OCI-LY7 (cell line): Measurements from ENCODE around the gene AP1S1. TPM values are rescaled to one million over a fixed set of nuclear protein-coding genes. Genes with fewer than 3 reads are reported as not detected.
"Not testable (repeated sequence)": the region's sequence is repeated elsewhere in the genome, so short reads cannot be mapped to it uniquely, and the experiment has no call there.

Source experiments
- BruUV-seq: library from RNA; stranded (reverse); fragments of 400-500 nt; replicated peaks from 2 replicates; lab custom pipeline; 2021; lab: Mats Ljungman, UMichigan
- CTCF ChIA-PET: fragments of 300-600 bp; sonication (Branson Sonifier 250); formaldehyde crosslinking; loops from one replicate; lab custom pipeline; 2022; ENCODE audit warnings: antibody characterized with exemption; ENCODE audit not compliant: unreplicated experiment; lab: Charles Lee
- POLR2A ChIA-PET: fragments of 300-600 bp; sonication (Branson Sonifier 250); formaldehyde crosslinking; loops from one replicate; lab custom pipeline; 2022; ENCODE audit warnings: antibody characterized with exemption; lab: Charles Lee
- DNase-seq: peaks from one replicate; pipeline ENCODE4 v3.0.0-alpha.2; 2015; ENCODE audit warnings: low spot score
- H2AFZ ChIP-seq: fragments of 200-600 bp; sonication (generic), shearing (Covaris generic); 2 replicates; pipeline ENCODE4 v1.6.1; 2014; ENCODE audit warnings: mild to moderate bottlenecking, antibody characterized with exemption, low read length, moderate library complexity
- H3K27ac ChIP-seq: fragments of 200-600 bp; sonication (generic); 2 replicates; pipeline ENCODE4 v1.5.1; 2014; ENCODE audit warnings: mixed run types, low read depth, mild to moderate bottlenecking, moderate library complexity, low read length, inconsistent platforms; ENCODE audit not compliant: poor library complexity, severe bottlenecking
- H3K36me3 ChIP-seq: fragments of 200-600 bp; sonication (generic); 2 replicates; pipeline ENCODE4 v1.6.1; 2014; ENCODE audit warnings: mild to moderate bottlenecking, antibody characterized with exemption, low read length, moderate library complexity, mixed read lengths; ENCODE audit not compliant: insufficient read depth
- H3K4me1 ChIP-seq: fragments of 200-600 bp; sonication (generic); 2 replicates; pipeline ENCODE4 v1.5.1; 2014; ENCODE audit warnings: mild to moderate bottlenecking, low read length; ENCODE audit not compliant: insufficient read depth, poor library complexity, severe bottlenecking
- H3K4me2 ChIP-seq: fragments of 200-600 bp; sonication (generic); 2 replicates; pipeline ENCODE4 v1.6.1; 2014; ENCODE audit warnings: mild to moderate bottlenecking, low read length
- H3K4me3 ChIP-seq: fragments of 200-600 bp; sonication (generic); 2 replicates; pipeline ENCODE4 v1.5.1; 2014; ENCODE audit warnings: mild to moderate bottlenecking, low read depth, low read length; ENCODE audit not compliant: poor library complexity, severe bottlenecking
- H3K79me2 ChIP-seq: fragments of 200-600 bp; sonication (generic); 2 replicates; pipeline ENCODE4 v1.6.1; 2016; ENCODE audit warnings: low read depth, mild to moderate bottlenecking, low read length, moderate library complexity, mixed read lengths; ENCODE audit not compliant: insufficient read depth
- H3K9me2 ChIP-seq: fragments of 200-600 bp; sonication (generic); 2 replicates; pipeline ENCODE4 v1.6.1; 2016; ENCODE audit warnings: mild to moderate bottlenecking, low read length, mixed read lengths; ENCODE audit not compliant: insufficient read depth
- H3K9me3 ChIP-seq: fragments of 200-600 bp; sonication (generic); 2 replicates; pipeline ENCODE4 v1.6.1; 2014; ENCODE audit warnings: mild to moderate bottlenecking, mixed run types, low read length, mixed read lengths
- H4K20me1 ChIP-seq: fragments of 200-600 bp; sonication (generic); 2 replicates; pipeline ENCODE4 v1.6.1; 2014; ENCODE audit warnings: mild to moderate bottlenecking, antibody characterized with exemption, low read length, moderate library complexity, mixed read lengths; ENCODE audit not compliant: insufficient read depth
- CTCF ChIP-seq: fragments of 200-600 bp; sonication (generic); conservative IDR thresholded peaks from 2 replicates; pipeline ENCODE4 v1.5.1; 2014; ENCODE audit warnings: mild to moderate bottlenecking, antibody characterized with exemption, low read length, moderate library complexity, mixed read lengths
- EZH2phosphoT487 ChIP-seq: fragments of 200-600 bp; sonication (generic); IDR thresholded peaks from 2 replicates; pipeline ENCODE4 v1.6.1; 2018; ENCODE audit warnings: low read depth, borderline replicate concordance, mild to moderate bottlenecking, mixed run types, antibody characterized with exemption, low read length, moderate library complexity, mixed read lengths
- intact Hi-C: fragments of 100-400 bp; cut with micrococcal nuclease; formaldehyde crosslinking; loops from one replicate; pipeline ENCODE4 v1.10.0; 2022; ENCODE audit not compliant: unreplicated experiment
- total RNA-seq, 2 experiments: library from RNA; depleted of rRNA in 1 of 2; stranded (reverse); fragments of >200 nt in 1 of 2; shearing (Covaris generic) in 1 of 2; gene quantifications; 2 replicates each; pipeline ENCODE4 v1.2.3, GENCODE V29; 2014 to 2022

AP1S1 gene
- total RNA-seq, 2 experiments from 2014 or later, result 57.9 to 67.3 TPM

DNA sequence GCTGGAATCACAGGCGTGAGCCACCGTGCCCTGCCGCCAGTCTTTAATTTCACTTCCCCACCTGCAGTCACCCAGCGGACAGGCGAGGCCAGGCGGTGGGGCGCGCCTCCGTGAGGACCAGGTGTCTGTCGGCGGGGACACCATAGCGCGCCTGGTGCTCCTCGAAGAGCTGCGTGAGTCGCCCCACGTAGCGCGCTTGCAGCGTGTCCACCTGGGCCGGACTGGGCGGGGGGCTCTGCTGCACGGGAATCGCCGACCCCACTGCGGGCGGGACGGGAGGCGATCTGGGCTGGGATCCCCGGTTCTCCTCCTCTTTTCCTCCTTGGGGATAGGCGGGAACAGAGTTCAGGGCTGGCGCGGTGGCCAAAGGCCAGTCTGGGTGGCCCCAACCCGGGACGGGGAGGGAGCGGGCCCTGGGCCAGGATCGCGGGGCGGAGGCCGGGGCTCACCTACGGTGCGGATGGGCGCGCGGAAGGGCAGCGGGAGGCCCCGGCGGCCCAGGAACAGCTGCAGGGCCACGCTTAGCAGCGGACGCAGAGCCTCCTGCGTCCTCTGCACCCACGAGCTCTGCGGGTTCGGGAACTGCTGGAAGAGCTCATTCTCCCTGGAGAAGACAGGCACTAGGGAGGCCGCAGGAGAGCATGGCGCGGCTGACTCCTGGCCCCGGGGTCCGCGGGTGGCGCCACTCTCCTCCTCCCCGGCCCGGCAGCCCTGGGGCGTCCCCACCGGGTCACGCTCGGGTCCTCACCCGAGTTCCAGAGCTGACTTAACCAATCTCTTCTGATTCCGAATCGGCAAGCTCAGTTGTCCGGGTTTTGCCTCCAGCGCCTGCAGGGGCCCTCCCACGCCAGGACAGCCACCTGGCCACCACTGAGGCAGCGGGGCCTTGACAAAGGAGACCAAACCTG lies 47.7 kb downstream of the AP1S1 start:
- ChIA-PET POLR2A (interaction anchor here (0.6 kb wide), 1 partner anchor 381 kb away, joined by 5 read pairs; no protein-coding TSS in a partner anchor), CTCF (no interaction called here)
- TF ChIP-seq EZH2phosphoT487, result no peak
- TF ChIP-seq CTCF, result no peak
- no peaks in the 10 kb centered on the region for H3K9me3 ChIP-seq
- no peaks in the 10 kb centered on the region for H3K36me3 ChIP-seq
- H4K20me1 ChIP-seq, result no peaks in the 10 kb centered on the region
- no peaks in the 10 kb centered on the region for H3K79me2 ChIP-seq
- no peak overlapping the region for H2AFZ ChIP-seq
- no peaks in the 10 kb centered on the region for H3K9me2 ChIP-seq
- BruUV-seq, result no TSS peak
- H3K4me1 ChIP-seq, result peaks cover 5% of the 10 kb centered on the region
- H3K4me2 ChIP-seq, result no peak overlapping the region
- intact Hi-C loops, result no loop called here
- DNase-seq, result no peak
- no peak overlapping the region for H3K27ac ChIP-seq
- H3K4me3 ChIP-seq, result no peak overlapping the region

- ChIA-PET CTCF (no interaction called here), POLR2A (interaction anchor here (0.6 kb wide), 1 partner anchor 382 kb away, joined by 5 read pairs; no protein-coding TSS in a partner anchor)
- Histone ChIP-seq H3K4me3 (no peak overlapping the region), H4K20me1 (no peaks in the 10 kb centered on the region), H3K79me2 (no peaks in the 10 kb centered on the region), H3K9me3 (no peaks in the 10 kb centered on the region), H3K9me2 (no peaks in the 10 kb centered on the region), H3K4me2 (no peak overlapping the region), H3K36me3 (no peaks in the 10 kb centered on the region), H3K4me1 (peaks cover 5% of the 10 kb centered on the region), H3K27ac (no peak overlapping the region), H2AFZ (no peak overlapping the region)
- DNase-seq, result no peak
- no TSS peak for BruUV-seq
- intact Hi-C loops, result no loop called here
- TF ChIP-seq EZH2phosphoT487 (no peak), CTCF (no peak)
Observed at GRCh38 chr7:101202603-101202918, 48.3 kb downstream of the AP1S1 start.

- H3K9me3 ChIP-seq, CTCF ChIA-PET, H4K20me1 ChIP-seq, H3K9me2 ChIP-seq, intact Hi-C loops, DNase-seq, H3K36me3 ChIP-seq, H3K4me3 ChIP-seq, H3K27ac ChIP-seq, H3K79me2 ChIP-seq, H3K4me1 ChIP-seq, BruUV-seq: not testable (repeated sequence)
- Histone ChIP-seq H2AFZ (peak overlapping the region; percentile 45; the same call in 1 of the 2 replicates), H3K4me2 (peak overlapping the region; percentile 24; the same call in 1 of the 2 replicates)
- POLR2A ChIA-PET, result interaction anchor here (1.1 kb wide), 1 partner anchor 10 kb away, joined by 3 read pairs; no protein-coding TSS in a partner anchor
Observed at GRCh38 chr7:101203740-101204738, 49.8 kb downstream of the AP1S1 start.
